GM23338 (cell line): ENCODE data around the gene GRAMD1A. TPM values are rescaled to one million over a fixed set of nuclear protein-coding genes. Genes with fewer than 3 reads are reported as not detected.

Experiments used
- ATAC-seq: fragments of 200-7000 bp; cut with Tn5 transposase; 3 replicates; pipeline ENCODE4 v1.9.1; 2020
- DNase-seq: peaks from one replicate; pipeline ENCODE4 v3.0.0-alpha.2; 2015; ENCODE audit warnings: low spot score
- H2AFZ ChIP-seq: fragments of 200-600 bp; sonication (generic); 2 replicates; pipeline ENCODE4 v1.8.0; 2016; ENCODE audit warnings: antibody characterized with exemption, mild to moderate bottlenecking, moderate library complexity
- H3F3A ChIP-seq: fragments of 200-600 bp; sonication (generic); replicated peaks from 2 replicates; pipeline ENCODE4 v1.8.0; 2017; ENCODE audit warnings: antibody characterized with exemption, mixed run types, low read depth
- H3K27ac ChIP-seq: fragments of 200-600 bp; sonication (generic); 2 replicates; pipeline ENCODE4 v1.6.1; 2016; ENCODE audit warnings: low read depth
- H3K27me3 ChIP-seq: fragments of 200-600 bp; sonication (generic); 2 replicates; pipeline ENCODE4 v1.8.0; 2016; ENCODE audit warnings: mild to moderate bottlenecking, mixed run types, moderate library complexity; ENCODE audit not compliant: insufficient read depth
- H3K36me3 ChIP-seq: fragments of 200-600 bp; sonication (generic); 2 replicates; pipeline ENCODE4 v1.8.0; 2016; ENCODE audit warnings: mild to moderate bottlenecking; ENCODE audit not compliant: insufficient read depth
- H3K4me1 ChIP-seq: fragments of 200-600 bp; sonication (generic); 2 replicates; pipeline ENCODE4 v1.8.0; 2016; ENCODE audit warnings: mild to moderate bottlenecking, moderate library complexity; ENCODE audit not compliant: insufficient read depth
- H3K4me2 ChIP-seq: fragments of 200-600 bp; sonication (generic); 2 replicates; pipeline ENCODE4 v1.7.1; 2017; ENCODE audit warnings: mixed run types
- H3K4me3 ChIP-seq: fragments of 200-600 bp; sonication (generic); 2 replicates; pipeline ENCODE4 v1.6.1; 2016; ENCODE audit warnings: mixed run types
- H3K79me2 ChIP-seq: fragments of 200-600 bp; sonication (generic); replicated peaks from 2 replicates; pipeline ENCODE4 v1.8.0; 2017; ENCODE audit warnings: mild to moderate bottlenecking; ENCODE audit not compliant: insufficient read depth
- H3K9me2 ChIP-seq: fragments of 200-600 bp; sonication (generic); 2 replicates; pipeline ENCODE4 v1.8.0; 2017; ENCODE audit not compliant: insufficient read depth
- H4K20me1 ChIP-seq: fragments of 200-600 bp; sonication (generic); replicated peaks from 2 replicates; pipeline ENCODE4 v1.8.0; 2017; ENCODE audit warnings: mild to moderate bottlenecking; ENCODE audit not compliant: insufficient read depth
- H3K27ac Mint-ChIP-seq: 2 replicates; pipeline ENCODE4 v1.8.0; 2020; ENCODE audit warnings: inconsistent platforms, mild to moderate bottlenecking, moderate library complexity, mixed read lengths
- H3K27me3 Mint-ChIP-seq: 3 replicates; pipeline ENCODE4 v1.8.0; 2022; ENCODE audit warnings: low read depth, mild to moderate bottlenecking, moderate library complexity, mixed read lengths, inconsistent platforms; ENCODE audit not compliant: insufficient read depth, poor library complexity
- H3K36me3 Mint-ChIP-seq: 3 replicates; pipeline ENCODE4 v1.8.0; 2021; ENCODE audit warnings: low read depth, mild to moderate bottlenecking, inconsistent platforms, moderate library complexity, mixed read lengths
- H3K4me1 Mint-ChIP-seq: 3 replicates; pipeline ENCODE4 v1.8.0; 2020; ENCODE audit warnings: mild to moderate bottlenecking, inconsistent platforms, mixed read lengths
- H3K4me3 Mint-ChIP-seq: 3 replicates; pipeline ENCODE4 v1.8.0; 2021; ENCODE audit warnings: moderate library complexity, mild to moderate bottlenecking, inconsistent platforms, mixed read lengths
- H3K9me3 Mint-ChIP-seq: 3 replicates; pipeline ENCODE4 v1.8.0; 2020; ENCODE audit warnings: moderate library complexity, mild to moderate bottlenecking, inconsistent platforms, mixed read lengths
- CREB1 ChIP-seq: fragments of 250-450 bp; sonication (Bioruptor Pico); IDR thresholded peaks from 2 replicates; pipeline ENCODE4 v1.5.0; 2020; ENCODE audit warnings: low read depth, mild to moderate bottlenecking, moderate library complexity
- EZH2 ChIP-seq: fragments of 200-600 bp; sonication (generic); IDR thresholded peaks from one replicate; pipeline ENCODE4 v1.8.0; 2017; ENCODE audit warnings: antibody characterized with exemption, mild to moderate bottlenecking, low read depth; ENCODE audit not compliant: unreplicated experiment
- EZH2phosphoT487 ChIP-seq: fragments of 200-600 bp; sonication (generic); IDR thresholded peaks from one replicate; pipeline ENCODE4 v1.8.1; 2018; ENCODE audit warnings: antibody characterized with exemption; ENCODE audit not compliant: unreplicated experiment
- NANOG ChIP-seq: IDR thresholded peaks from 2 replicates; pipeline ENCODE4 v1.6.1; 2016; ENCODE audit warnings: antibody characterized with exemption, borderline replicate concordance
- STAT1 ChIP-seq: IDR thresholded peaks from one replicate; pipeline ENCODE4 v1.6.1; 2016; ENCODE audit warnings: antibody characterized with exemption; ENCODE audit not compliant: unreplicated experiment
- ZNF331 ChIP-seq: fragments of 250-450 bp; sonication (Bioruptor Pico); IDR thresholded peaks from 2 replicates; pipeline ENCODE4 v1.5.0; 2020; ENCODE audit warnings: low read depth, mild to moderate bottlenecking, moderate library complexity
- polyA plus RNA-seq: library from polyadenylated mRNA; unstranded; fragments of >200 nt; fragmentation: Nextera tagmentation; extraction: Ambion mirVana; gene quantifications from 2 replicates; pipeline ENCODE4 v1.2.1, GENCODE V29; 2016
- total RNA-seq: library from RNA; depleted of rRNA; stranded (reverse); fragments of >200 nt; shearing (Covaris generic); gene quantifications from 2 replicates; pipeline ENCODE4 v1.2.3, GENCODE V29; 2014
- TF ChIP-seq, protein P1 (sequence below): IDR thresholded peaks from 2 replicates; pipeline ENCODE4 v1.6.1; 2016; ENCODE audit warnings: antibody characterized with exemption
- TF ChIP-seq, protein P2 (sequence below): fragments of 250-450 bp; sonication (Bioruptor Pico); IDR thresholded peaks from 2 replicates; pipeline ENCODE4 v1.5.0; 2020; ENCODE audit warnings: mild to moderate bottlenecking, moderate library complexity
- TF ChIP-seq, protein P3 (sequence below): IDR thresholded peaks from one replicate; pipeline ENCODE4 v1.6.1; 2018; ENCODE audit warnings: antibody characterized with exemption; ENCODE audit not compliant: unreplicated experiment

The GRAMD1A gene
- total and polyA plus RNA-seq, 2 experiments from 2014 or later, result 122 to 174 TPM

DNA sequence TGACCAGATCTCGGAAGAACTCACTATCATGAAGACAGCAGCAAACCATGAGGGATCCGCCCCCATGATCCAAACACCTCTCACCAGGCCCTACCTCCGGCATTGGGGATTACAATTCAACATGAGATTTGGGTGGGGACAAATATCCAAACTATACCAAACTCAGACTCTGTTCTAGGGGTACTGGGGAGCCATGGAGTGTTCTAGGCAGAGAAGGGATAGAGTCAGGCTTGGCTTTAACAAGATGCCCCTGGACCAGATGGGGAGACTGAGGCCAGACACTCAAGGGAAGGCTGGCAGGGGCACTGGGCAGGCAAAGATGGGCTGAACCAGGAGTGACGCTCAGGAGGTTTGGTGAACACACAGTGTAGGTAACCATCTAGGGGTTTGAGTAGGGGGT lies 18.3 kb downstream of the GRAMD1A start:
- H3K27ac Mint-ChIP-seq, result no peak overlapping the region
- Histone ChIP-seq H3K4me3 (no peak overlapping the region), H3K27me3 (no peaks in the 10 kb centered on the region), H3K9me2 (no peaks in the 10 kb centered on the region), H3K27ac (no peak overlapping the region), H3K4me1 (no peaks in the 10 kb centered on the region), H4K20me1 (peaks cover 14% of the 10 kb centered on the region), H3K4me2 (no peak overlapping the region), H3K79me2 (no peaks in the 10 kb centered on the region), H2AFZ (no peak overlapping the region), H3K36me3 (peaks cover 69% of the 10 kb centered on the region), H3F3A (peaks cover 15% of the 10 kb centered on the region)
- peaks cover 88% of the 10 kb centered on the region for H3K36me3 Mint-ChIP-seq
- H3K9me3 Mint-ChIP-seq, result no peaks in the 10 kb centered on the region; the same call in 2 of the 3 replicates
- DNase-seq (no peak), ATAC-seq (no peak)
- H3K4me3 Mint-ChIP-seq, result no peak overlapping the region; the same call in 2 of the 3 replicates
- TF ChIP-seq CREB1 (no peak), ZNF331 (CRISPR knock-in tag) (no peak), EZH2 (no peak), NANOG (no peak), STAT1 (no peak), EZH2phosphoT487 (no peak)
- TF ChIP-seq, protein P1, sequence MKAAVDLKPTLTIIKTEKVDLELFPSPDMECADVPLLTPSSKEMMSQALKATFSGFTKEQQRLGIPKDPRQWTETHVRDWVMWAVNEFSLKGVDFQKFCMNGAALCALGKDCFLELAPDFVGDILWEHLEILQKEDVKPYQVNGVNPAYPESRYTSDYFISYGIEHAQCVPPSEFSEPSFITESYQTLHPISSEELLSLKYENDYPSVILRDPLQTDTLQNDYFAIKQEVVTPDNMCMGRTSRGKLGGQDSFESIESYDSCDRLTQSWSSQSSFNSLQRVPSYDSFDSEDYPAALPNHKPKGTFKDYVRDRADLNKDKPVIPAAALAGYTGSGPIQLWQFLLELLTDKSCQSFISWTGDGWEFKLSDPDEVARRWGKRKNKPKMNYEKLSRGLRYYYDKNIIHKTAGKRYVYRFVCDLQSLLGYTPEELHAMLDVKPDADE, result no peak
- TF ChIP-seq, protein P2, sequence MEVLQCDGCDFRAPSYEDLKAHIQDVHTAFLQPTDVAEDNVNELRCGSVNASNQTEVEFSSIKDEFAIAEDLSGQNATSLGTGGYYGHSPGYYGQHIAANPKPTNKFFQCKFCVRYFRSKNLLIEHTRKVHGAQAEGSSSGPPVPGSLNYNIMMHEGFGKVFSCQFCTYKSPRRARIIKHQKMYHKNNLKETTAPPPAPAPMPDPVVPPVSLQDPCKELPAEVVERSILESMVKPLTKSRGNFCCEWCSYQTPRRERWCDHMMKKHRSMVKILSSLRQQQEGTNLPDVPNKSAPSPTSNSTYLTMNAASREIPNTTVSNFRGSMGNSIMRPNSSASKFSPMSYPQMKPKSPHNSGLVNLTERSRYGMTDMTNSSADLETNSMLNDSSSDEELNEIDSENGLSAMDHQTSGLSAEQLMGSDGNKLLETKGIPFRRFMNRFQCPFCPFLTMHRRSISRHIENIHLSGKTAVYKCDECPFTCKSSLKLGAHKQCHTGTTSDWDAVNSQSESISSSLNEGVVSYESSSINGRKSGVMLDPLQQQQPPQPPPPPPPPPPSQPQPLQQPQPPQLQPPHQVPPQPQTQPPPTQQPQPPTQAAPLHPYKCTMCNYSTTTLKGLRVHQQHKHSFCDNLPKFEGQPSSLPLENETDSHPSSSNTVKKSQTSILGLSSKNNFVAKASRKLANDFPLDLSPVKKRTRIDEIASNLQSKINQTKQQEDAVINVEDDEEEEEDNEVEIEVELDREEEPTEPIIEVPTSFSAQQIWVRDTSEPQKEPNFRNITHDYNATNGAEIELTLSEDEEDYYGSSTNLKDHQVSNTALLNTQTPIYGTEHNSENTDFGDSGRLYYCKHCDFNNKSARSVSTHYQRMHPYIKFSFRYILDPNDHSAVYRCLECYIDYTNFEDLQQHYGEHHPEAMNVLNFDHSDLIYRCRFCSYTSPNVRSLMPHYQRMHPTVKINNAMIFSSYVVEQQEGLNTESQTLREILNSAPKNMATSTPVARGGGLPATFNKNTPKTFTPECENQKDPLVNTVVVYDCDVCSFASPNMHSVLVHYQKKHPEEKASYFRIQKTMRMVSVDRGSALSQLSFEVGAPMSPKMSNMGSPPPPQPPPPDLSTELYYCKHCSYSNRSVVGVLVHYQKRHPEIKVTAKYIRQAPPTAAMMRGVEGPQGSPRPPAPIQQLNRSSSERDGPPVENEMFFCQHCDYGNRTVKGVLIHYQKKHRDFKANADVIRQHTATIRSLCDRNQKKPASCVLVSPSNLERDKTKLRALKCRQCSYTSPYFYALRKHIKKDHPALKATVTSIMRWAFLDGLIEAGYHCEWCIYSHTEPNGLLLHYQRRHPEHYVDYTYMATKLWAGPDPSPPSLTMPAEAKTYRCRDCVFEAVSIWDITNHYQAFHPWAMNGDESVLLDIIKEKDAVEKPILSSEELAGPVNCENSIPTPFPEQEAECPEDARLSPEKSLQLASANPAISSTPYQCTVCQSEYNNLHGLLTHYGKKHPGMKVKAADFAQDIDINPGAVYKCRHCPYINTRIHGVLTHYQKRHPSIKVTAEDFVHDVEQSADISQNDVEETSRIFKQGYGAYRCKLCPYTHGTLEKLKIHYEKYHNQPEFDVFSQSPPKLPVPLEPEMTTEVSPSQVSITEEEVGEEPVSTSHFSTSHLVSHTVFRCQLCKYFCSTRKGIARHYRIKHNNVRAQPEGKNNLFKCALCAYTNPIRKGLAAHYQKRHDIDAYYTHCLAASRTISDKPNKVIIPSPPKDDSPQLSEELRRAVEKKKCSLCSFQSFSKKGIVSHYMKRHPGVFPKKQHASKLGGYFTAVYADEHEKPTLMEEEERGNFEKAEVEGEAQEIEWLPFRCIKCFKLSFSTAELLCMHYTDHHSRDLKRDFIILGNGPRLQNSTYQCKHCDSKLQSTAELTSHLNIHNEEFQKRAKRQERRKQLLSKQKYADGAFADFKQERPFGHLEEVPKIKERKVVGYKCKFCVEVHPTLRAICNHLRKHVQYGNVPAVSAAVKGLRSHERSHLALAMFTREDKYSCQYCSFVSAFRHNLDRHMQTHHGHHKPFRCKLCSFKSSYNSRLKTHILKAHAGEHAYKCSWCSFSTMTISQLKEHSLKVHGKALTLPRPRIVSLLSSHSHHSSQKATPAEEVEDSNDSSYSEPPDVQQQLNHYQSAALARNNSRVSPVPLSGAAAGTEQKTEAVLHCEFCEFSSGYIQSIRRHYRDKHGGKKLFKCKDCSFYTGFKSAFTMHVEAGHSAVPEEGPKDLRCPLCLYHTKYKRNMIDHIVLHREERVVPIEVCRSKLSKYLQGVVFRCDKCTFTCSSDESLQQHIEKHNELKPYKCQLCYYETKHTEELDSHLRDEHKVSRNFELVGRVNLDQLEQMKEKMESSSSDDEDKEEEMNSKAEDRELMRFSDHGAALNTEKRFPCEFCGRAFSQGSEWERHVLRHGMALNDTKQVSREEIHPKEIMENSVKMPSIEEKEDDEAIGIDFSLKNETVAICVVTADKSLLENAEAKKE (CRISPR knock-in tag), result no peak
- TF ChIP-seq, protein P3, sequence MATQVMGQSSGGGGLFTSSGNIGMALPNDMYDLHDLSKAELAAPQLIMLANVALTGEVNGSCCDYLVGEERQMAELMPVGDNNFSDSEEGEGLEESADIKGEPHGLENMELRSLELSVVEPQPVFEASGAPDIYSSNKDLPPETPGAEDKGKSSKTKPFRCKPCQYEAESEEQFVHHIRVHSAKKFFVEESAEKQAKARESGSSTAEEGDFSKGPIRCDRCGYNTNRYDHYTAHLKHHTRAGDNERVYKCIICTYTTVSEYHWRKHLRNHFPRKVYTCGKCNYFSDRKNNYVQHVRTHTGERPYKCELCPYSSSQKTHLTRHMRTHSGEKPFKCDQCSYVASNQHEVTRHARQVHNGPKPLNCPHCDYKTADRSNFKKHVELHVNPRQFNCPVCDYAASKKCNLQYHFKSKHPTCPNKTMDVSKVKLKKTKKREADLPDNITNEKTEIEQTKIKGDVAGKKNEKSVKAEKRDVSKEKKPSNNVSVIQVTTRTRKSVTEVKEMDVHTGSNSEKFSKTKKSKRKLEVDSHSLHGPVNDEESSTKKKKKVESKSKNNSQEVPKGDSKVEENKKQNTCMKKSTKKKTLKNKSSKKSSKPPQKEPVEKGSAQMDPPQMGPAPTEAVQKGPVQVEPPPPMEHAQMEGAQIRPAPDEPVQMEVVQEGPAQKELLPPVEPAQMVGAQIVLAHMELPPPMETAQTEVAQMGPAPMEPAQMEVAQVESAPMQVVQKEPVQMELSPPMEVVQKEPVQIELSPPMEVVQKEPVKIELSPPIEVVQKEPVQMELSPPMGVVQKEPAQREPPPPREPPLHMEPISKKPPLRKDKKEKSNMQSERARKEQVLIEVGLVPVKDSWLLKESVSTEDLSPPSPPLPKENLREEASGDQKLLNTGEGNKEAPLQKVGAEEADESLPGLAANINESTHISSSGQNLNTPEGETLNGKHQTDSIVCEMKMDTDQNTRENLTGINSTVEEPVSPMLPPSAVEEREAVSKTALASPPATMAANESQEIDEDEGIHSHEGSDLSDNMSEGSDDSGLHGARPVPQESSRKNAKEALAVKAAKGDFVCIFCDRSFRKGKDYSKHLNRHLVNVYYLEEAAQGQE, result no peak
- H3K27me3 Mint-ChIP-seq, result peaks cover 13% of the 10 kb centered on the region
- H3K4me1 Mint-ChIP-seq, result no peaks in the 10 kb centered on the region
